ENCODE results near the gene LIN9.

DNA sequence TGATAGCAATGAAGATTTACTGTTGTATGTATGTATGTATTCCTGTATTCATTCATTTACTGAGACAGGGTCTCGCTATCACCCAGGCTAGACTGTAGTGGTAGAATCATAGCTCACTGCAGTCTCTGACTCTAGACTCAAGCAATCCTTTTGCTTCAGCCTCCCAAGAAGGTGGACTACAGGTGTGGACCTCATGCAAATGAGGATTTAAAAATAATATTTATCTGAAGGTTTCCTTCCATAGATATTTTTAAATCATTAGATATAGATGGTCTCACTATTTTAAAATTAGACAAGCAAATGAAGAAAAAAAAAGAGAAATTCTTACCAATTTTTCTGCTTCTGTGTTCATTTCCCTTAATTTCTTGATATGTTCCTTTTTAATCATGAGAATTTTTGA is 58.5 kb downstream of the LIN9 start:
- TF ChIP-seq, protein P1, sequence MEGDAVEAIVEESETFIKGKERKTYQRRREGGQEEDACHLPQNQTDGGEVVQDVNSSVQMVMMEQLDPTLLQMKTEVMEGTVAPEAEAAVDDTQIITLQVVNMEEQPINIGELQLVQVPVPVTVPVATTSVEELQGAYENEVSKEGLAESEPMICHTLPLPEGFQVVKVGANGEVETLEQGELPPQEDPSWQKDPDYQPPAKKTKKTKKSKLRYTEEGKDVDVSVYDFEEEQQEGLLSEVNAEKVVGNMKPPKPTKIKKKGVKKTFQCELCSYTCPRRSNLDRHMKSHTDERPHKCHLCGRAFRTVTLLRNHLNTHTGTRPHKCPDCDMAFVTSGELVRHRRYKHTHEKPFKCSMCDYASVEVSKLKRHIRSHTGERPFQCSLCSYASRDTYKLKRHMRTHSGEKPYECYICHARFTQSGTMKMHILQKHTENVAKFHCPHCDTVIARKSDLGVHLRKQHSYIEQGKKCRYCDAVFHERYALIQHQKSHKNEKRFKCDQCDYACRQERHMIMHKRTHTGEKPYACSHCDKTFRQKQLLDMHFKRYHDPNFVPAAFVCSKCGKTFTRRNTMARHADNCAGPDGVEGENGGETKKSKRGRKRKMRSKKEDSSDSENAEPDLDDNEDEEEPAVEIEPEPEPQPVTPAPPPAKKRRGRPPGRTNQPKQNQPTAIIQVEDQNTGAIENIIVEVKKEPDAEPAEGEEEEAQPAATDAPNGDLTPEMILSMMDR (IDR thresholded peaks at IDR 0.05) = no peak
- no peak for TF ChIP-seq POLR2A (IDR thresholded peaks at IDR 0.05)
